Fibroblast of skin of abdomen (primary cell): ENCODE data around the gene NPC1.
"Not testable (repeated sequence)": the region's sequence is repeated elsewhere in the genome, so short reads cannot be mapped to it uniquely, and the experiment has no call there.

ENCODE experiments used
- DNase-seq: peaks from one replicate; pipeline ENCODE4 v3.0.0-alpha.2; 2013

Gene NPC1

DNA sequence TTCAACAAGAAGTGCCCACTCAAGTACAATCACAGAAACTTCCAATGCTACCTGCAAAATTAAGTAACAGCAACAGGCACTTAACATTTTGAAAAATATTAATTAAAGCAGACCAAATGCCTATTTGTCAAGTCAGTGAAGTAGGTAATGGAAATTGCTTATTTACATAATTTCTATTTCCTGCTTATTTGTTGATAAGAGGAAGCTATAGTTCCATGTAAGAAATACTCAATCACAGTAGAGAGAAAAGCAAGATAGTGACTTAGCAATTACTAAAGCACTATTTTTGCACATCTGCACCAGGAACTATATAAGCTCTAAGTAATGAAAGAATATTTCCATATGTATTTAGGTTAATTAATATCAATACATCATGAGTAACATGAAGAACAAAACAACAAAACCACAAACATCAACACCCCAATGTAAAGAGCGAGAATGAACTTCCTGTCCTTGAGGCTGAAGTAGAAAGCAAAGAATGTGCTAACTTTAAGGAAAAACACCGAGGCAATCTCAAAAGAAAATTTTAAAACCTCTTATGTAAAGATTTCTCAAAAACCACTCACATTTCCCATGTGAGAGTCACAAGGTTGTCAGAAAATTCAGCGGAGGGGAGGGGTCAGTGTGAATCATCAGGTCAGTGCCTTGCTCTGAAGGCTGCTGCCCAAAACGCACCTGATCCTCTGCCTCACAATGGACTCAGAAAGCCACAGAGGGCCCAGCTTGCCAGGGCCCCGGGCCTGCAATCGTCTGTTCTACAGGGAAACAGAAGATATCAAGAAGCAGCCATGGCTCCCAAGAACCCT lies 12.5 kb downstream of the NPC1 start:
- DNase-seq = peak; percentile 30

DNA sequence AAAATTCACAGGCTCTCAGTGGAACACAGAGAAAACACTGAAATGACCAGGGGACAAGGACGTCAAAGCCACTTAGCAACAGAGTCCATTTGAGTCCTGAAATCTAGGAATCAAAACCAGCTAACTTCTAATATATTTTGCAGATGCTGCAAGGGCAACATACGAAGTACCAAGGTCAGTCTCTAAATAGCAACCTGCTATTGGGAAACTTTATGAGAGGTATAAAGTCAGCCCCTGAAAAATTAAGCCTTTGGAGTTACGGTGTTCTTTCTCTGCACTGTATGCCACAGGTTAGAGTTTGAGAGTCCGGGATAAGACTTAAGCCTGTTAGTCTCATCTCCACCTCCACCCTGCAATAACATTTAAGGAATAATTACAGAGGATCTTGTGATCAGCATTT lies 13.3 kb downstream of the NPC1 start:
- DNase-seq = no peak

DNA sequence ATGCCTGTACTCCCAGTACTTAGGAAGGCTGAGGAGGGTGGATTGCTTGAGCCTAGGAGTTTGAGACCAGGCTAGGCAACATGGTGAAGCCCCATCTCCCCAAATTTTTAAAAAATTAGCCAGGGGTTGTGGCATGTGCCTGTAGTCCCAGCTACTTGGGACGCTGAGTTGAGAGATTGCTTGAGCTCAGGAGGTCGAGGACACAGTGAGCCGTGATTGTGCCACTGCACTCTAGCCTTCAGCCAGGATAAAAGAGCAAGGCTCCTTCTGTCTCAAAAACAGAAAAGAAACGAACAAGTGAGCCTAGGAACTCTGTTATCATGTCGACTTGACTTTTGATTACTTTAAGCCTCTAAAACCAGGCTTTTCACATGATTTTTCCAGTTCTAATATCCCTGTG lies 13.7 kb downstream of the NPC1 start:
- DNase-seq = no peak

DNA sequence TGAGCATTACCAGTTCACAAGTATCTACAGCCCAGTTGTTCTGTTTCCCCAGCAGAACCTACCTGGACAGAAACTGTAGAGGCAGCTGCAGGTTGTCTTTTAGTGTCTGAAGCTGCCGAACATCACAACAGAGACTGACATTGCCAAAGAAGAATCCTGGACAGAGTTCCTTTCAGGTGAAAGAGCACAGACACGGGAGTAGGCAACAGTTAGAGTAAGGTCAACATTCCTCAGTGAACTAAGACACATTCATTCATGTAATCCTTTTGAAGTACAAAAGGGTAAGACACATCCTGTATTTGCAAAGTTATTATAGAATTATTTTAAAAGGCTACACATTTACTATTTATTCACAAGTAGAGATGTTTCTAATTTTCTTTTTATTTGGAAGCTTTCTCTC lies 14.3 kb downstream of the NPC1 start:
- no peak for DNase-seq

DNA sequence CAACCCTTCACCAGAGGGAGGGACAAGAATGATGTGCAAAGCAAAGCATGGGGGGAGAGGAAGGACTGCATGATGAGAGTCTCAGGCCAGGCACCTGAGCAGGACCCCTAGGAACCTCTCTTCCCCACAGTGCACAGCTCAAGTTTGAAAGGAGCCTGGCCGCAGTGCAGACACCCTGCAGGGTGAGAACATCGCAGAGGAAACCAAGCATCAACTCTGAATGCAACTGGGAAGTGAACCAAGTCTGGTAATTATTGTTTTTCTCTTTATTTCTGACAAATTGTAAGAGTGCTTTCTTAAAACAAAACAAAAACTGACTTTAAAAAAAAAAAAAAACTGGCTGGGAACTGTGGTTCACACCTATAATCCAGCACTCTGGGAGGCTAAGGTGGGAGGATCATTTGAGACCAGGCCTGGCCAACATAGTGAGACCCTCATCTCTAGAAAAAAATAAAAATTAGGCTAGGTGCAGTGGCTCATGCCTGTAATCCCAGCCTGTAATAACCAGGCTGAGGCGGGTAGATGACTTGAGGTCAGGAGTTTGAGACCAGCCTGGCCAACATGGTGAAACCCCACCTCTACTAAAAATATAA lies 15.3 kb downstream of the NPC1 start:
- no peak for DNase-seq

DNA sequence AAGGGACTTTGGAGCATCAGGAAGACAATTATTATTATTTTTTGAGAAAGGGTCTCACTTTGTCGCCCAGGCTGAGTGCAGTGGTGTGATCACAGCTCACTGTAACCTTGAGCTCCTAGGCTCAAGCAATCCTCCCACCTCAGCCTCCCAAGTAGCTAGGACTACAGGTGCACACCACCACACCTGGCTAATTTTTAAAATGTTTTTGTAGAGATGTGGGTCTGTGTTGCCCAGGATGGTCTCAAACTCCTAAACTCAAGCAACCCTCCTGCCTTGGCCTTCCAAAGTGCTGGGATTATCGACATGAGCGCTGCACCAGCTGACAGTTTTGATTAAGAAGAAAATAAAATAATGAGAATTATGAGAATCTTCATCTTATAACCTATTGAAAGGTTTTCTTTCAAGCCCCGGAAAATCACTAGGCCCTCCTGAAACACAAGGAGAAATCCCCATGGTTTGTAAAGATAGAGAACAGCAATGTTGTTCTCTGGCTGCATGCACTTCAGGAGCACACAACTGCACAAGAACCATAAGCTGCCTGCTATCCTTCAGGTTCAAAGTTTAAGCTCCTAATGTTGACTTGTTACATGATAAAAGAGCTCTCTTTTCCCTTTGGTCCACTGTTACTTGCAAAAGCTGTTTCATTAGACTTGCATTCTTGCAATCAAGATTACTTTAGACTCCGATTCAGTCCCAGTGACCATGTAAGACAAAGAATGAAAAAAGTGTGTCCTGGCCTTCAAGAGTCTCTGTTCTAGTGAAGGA lies 16.8 kb downstream of the NPC1 start:
- no peak for DNase-seq

DNA sequence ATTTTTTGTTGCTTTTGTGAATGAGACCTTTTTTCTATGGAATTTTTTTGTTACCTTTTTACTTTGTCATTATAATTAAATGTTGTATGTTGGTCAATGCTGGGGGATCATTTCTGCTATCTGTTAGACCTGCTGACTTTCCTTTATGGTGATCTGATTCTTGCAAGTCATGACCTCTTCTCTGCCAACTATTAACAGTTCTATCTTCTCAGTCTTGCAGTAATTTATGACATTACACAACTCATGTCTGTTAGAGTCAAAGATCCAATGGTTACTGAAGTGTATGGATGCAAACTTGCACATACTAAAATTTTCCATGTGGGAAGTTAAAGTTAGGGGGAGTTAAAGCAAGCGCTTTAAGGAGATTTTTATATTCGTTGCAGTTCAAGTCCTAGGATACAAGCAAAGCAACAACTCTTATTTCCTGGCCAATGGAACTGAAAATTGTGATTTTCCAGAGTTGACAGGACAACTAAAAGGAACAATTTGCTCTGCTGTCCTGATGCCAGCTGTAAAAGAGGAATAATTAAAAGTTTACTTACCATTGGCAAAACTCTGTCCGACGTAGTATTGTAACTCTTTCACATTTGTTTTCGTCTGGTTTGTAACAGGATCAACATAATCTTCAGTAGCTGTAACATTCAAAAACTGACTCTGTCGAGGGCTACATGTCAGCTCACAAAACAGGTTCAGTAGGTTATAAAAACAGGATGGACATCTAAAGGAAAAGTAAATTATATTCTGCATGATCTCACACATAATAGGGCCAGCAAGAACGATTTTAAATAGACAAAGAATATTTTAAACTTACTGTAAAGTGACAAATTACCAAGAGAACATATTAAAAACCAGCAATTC lies 17.8 kb downstream of the NPC1 start:
- no peak for DNase-seq

DNA sequence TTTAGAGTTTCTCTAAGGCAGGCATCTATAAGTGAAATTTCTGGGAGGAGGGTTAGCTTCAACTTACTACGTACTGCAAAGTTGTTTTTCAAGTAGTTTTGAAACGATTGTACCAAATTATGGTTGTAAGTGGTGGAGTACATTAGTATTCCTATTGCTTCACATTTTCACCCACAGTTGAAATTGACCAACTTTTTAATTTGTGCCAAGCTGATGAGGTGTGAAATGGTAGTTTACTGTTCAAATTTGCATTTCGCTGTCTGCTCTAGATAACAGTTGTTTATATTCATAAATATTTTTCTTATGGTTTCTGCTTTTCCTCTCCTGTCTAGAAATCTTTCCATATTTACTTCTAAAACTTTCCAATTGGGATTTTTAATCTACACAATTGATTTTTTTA lies 18.6 kb downstream of the NPC1 start:
- DNase-seq = no peak

DNA sequence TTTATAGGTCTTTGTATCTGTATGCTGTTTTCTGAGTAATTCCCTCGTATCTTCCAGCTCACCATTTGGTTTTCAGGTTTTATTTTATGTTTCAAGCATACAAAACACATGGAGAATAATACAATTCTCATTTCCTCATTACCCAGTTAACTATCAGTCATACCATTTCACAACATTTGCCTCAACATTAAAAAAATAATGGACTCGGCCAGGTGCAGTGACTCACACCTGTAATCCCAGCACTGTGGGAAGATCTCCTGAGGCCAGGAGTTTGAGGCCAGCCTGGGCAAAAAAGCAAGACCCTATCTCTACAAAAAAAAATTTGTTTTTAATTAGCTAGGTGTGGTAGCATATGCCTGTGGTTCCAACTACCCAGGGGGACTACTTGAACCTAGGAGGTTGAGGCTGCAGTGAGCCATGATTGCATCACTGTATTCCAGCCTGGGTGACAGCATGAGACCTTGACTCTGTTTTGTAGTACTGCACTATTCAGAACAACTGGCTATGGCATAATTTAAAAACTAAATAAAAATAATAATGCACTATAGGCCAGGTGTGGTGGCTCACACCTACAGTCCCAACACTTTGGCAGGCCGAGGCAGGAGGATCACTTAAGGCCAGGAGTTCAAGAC lies 20.3 kb downstream of the NPC1 start:
- no peak for DNase-seq

DNA sequence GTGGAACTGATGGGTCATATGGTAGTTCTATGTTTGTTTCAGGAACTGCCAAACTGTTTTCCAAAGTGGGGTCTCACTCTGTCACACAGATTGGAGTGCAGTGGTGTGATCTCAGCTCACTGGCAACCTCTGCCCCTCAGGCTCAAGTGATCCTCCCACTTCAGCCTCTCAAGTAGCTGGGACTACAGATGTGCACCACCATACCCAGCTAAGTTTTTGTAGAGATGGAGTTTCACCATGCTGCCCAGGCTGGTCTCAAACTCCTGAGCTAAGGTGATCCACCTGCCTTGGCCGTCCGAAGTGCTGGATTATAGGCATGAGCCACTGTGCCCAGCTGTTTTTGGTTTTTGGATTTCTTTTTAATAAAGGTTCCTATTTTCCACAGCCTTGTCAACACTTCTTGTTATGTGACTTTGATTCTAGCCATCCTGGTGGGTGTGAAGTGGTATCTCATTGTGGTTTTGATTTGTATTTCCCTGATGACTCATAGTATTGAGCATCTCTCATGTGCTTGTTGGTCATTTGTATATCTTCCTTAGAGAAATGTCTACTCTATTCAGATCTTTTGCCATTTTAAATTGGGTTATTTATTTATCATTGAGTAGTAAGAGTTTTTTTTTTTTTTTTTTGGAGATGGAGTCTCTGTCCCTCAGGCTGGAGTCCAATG lies 22.8 kb downstream of the NPC1 start:
- DNase-seq = peak; percentile 58

DNA sequence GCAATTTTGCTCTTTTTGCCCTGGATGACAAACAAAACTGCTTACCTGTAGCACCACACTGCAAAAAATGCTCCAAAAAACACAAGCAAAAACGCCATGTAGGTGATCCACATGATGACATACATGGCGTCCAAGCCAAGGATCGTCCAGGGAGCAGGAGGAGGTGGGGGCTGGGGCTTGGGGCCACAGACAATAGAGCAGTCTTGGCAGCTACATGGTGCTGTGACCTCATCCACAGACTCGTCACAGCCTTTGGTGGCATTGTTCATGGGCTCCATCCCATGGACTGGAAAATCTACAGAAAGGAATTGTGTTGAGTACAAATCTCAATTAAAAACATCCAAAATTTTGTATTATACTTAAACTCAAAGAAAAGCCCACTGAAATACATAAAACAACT lies 26.1 kb downstream of the NPC1 start:
- DNase-seq = no peak

DNA sequence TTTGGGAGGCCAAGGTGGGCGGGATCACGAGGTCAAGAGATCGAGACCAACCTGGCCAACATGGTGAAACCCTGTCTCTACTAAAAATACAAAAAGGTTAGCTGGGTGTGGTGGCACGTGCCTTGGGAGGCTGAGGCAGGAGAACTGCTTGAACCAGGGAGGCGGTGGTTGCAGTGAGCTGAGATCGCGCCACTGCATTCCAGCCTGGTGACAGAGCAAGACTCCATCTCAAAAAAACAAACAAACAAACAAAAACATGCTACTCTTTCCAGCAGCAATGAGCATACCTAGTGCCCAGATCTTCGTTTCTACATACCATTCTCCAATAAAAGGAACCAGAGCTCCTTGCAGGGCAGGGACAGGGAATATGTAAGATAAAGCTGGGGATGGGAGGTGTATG lies 28.8 kb downstream of the NPC1 start:
- DNase-seq = not testable (repeated sequence)

DNA sequence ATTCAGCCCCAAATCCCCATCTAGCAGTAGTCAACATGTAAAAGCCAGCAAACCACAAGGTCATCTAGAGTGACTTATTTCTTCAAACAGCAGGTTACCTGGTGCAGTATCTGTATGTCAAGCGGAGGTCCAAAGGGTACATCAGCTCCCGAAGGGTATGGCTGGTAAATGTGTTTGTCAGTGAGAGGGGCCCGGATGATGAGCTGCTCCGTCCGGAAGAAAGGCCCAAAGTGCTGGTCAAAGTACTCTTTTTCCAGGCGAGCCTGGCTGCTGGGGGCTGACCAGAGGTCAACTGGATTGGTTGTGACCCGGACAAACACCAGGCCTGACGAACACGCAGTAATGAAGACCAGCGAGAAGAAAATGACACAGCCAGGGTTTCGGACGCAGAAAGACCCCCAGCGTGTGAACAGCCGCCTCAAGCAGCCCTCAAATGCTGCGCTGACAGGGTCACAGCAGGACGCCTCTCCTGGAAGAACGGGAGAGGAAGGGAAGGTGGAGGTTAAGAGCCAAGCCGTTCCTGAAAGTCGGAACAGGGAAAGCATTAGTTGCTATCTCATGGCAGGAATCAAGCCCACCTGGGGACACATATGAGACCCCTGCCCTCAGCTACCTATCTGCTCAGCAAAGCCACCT lies 30.0 kb downstream of the NPC1 start:
- no peak for DNase-seq

DNA sequence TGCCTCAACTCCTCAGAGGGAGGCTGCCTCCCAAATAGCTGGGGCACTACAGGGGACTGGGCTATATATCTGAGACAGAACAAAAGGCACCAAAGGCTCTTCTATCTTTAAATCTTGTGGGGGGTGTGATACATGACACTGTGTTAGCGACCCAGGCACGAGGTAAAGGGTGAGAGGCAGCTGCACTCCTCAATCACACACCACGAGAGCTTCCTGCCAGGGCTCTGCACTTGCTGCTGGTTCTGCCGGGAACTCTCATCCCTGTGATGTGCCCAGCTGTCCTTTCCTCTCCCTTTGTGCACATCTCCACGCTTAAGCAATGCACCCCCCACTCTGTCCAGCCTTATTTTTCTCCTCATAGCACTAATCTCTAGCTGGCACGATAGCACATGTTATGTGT lies 32.4 kb downstream of the NPC1 start:
- no peak for DNase-seq

DNA sequence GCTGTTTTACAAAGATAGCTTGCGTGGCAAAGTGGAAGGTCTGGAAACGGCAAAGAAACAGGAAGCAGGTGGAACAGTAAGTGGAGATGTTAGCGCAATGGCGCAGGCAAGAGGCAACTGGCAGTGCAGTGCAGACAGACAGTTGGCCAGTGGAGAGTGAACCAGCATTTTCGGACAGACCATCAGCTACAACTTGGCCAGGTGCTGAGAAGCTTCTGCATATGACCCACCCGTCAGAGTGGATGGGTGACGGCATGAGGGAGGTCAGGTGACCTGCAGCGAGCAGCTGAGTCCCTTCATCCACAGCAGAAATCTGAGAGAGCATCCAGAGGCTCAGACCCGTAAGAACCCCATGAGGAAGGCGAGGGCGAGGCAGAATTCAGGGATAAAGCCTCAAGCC lies 33.8 kb downstream of the NPC1 start:
- DNase-seq = no peak

DNA sequence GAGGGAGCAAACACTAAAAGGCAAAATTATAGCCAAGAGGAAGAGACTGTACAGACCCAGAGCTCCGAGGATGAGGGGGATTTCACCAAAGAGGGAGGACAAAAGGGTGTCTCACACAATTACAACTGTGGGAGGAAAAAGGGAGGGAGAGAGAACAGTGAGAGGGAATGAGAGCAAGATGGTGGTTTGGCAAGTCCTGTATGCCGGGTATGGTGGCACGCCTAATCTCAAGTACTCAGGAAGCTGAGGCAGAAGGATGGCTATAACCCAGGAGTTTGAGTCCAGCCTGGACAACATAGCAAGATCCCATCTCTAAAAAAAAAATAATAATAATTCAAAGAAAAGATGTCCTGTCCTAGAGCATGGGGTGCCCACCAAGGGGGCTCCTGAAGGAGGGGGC lies 34.3 kb downstream of the NPC1 start:
- DNase-seq = no peak

DNA sequence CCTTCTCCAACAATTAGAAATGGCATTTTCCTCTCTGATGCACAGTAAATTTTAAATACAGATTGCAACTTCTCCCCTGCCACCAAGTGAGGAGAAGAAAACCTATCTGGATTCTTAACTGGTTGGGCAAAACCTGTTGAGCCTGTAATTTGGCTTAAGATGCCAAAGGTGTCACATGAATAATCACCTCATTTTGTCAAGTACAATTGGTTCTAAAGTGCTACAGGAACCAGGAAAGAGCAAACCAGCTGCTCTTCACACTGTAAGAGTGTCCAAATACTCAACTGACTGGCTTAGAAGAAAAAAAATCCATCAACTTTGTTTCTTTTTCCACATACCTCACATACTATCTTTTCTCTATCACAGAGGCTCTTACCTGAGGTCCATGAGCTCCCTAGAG lies 35.4 kb downstream of the NPC1 start:
- no peak for DNase-seq

DNA sequence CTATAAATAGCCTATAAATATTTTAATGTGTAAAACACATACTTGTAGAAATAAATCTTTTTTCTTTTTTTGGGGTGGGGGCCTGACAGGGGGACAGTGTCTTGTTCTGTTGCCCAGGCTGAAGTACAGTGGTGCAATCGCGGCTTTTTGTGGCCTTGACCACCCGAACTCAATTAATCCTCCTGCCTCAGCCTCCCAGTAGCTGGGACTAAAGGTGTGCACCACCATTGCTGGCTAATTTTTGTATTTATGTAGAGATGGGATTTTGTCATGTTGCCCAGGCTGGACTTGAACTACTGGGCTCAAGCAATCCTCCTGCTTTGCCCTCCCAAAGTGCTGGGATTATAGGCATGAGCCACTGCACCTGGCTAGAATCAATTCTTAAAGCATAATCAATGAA lies 37.6 kb downstream of the NPC1 start:
- no peak for DNase-seq

DNA sequence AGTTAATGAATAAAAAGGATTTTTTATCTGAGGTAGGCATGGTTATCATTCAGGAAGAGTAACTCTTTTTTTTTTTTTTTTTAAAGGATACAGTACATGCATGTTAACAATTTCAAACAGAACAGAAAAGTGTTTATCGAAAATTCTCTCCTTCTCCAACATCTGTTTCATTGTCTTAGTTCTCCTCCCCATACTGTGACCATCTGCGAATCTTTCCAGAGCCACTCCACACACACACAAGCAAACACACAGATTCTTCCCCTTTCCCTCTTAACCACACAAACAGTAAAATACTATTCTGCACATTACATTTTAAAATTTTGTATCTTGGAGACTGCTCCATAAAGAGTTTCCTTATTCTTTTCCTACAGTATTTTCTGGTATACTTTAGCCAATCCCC lies 38.0 kb downstream of the NPC1 start:
- no peak for DNase-seq

DNA sequence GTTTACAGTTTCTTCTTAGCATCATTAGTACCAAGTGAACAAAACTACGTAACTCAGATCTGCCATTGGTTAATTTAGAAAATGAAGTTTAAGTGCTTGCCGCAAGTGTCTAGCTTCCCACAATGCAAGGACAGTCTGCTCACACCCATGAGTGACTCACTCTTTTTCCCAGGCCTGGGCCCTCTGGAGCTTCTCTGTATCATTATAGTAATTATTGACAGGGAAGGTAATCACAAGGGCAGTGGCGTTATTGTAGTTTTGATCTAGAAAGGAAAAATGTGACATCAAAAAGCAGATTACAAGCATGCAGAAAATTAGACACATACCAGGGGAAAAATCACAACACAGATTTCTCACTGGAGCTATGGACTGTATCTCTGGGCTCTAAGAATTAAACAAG lies 38.5 kb downstream of the NPC1 start:
- no peak for DNase-seq

DNA sequence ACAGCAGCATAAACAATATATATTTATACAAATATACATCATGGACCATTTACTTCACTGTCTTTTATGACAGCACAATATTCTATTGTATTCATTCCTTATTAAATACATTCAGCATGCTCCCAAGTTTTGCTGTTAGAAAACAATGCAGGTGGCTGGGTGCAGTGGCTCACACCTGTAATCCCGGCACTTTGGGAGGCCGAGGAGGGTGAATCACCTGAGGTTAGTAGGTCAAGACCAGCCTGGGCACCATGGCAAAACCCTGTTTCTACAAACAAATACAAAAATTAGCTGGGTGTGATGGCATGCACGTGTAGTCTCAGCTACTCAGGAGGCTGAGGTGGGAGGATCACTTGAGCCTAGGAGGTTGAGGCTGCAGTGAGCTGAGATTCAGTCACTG lies 39.0 kb downstream of the NPC1 start:
- DNase-seq = no peak
